H9 (cell line): ENCODE results near the gene CHMP4A. TPM values are rescaled to one million over a fixed set of nuclear protein-coding genes. Genes with fewer than 3 reads are reported as not detected.

ENCODE experiments used
- DNase-seq: peaks from one replicate; pipeline ENCODE4 v3.0.0-alpha.2; 2017
- H2AFZ ChIP-seq: one replicate; pipeline ENCODE4 v1.6.1; 2013; ENCODE audit warnings: mild to moderate bottlenecking, low read length, control low read depth, moderate library complexity
- H2AK5ac ChIP-seq: 2 replicates; pipeline ENCODE4 v1.6.1; 2013; ENCODE audit warnings: low read length, control low read depth, mixed read lengths; ENCODE audit not compliant: insufficient read length
- H2BK120ac ChIP-seq: one replicate; pipeline ENCODE4 v1.6.1; 2013; ENCODE audit warnings: low read depth, mild to moderate bottlenecking, low read length, control low read depth, inconsistent platforms; ENCODE audit not compliant: poor library complexity, severe bottlenecking
- H2BK12ac ChIP-seq: 2 replicates; pipeline ENCODE4 v1.6.1; 2013; ENCODE audit warnings: low read length, control low read depth, mixed read lengths, low read depth; ENCODE audit not compliant: insufficient read length
- H2BK15ac ChIP-seq: 2 replicates; pipeline ENCODE4 v1.6.1; 2013; ENCODE audit warnings: low read depth, low read length, control low read depth
- H2BK20ac ChIP-seq: one replicate; pipeline ENCODE4 v1.6.1; 2013; ENCODE audit warnings: low read depth, mild to moderate bottlenecking, low read length, control low read depth, inconsistent platforms; ENCODE audit not compliant: poor library complexity, severe bottlenecking
- H2BK5ac ChIP-seq: 2 replicates; pipeline ENCODE4 v1.6.1; 2013; ENCODE audit warnings: low read length, control low read depth, mixed read lengths; ENCODE audit not compliant: insufficient read length
- H3K14ac ChIP-seq: 2 replicates; pipeline ENCODE4 v1.6.1; 2013; ENCODE audit warnings: low read length, control low read depth; ENCODE audit not compliant: insufficient read depth
- H3K18ac ChIP-seq: 2 replicates; pipeline ENCODE4 v1.6.1; 2013; ENCODE audit warnings: low read depth, mild to moderate bottlenecking, mixed read lengths, low read length, control low read depth; ENCODE audit not compliant: insufficient read length
- H3K23ac ChIP-seq: 2 replicates; pipeline ENCODE4 v1.6.1; 2013; ENCODE audit warnings: low read length, control low read depth, mixed read lengths, low read depth; ENCODE audit not compliant: insufficient read length
- H3K23me2 ChIP-seq: 2 replicates; pipeline ENCODE4 v1.6.1; 2013; ENCODE audit warnings: low read depth, mild to moderate bottlenecking, mixed read lengths, low read length, control low read depth; ENCODE audit not compliant: insufficient read length, poor library complexity, severe bottlenecking
- H3K27ac ChIP-seq: 2 replicates; pipeline ENCODE4 v1.5.1; 2013; ENCODE audit warnings: low read length, control low read depth, mixed read lengths, low read depth; ENCODE audit not compliant: insufficient read length
- H3K27me3 ChIP-seq: 2 replicates; pipeline ENCODE4 v1.6.1; 2013; ENCODE audit warnings: low read length, control low read depth, inconsistent platforms; ENCODE audit not compliant: insufficient read depth
- H3K4ac ChIP-seq: 2 replicates; pipeline ENCODE4 v1.6.1; 2013; ENCODE audit warnings: low read depth, mild to moderate bottlenecking, control low read depth, inconsistent platforms, low read length, moderate library complexity
- H3K4me1 ChIP-seq: 2 replicates; pipeline ENCODE4 v1.6.1; 2013; ENCODE audit warnings: low read length, control low read depth, inconsistent platforms; ENCODE audit not compliant: insufficient read depth
- H3K4me2 ChIP-seq: 2 replicates; pipeline ENCODE4 v1.6.1; 2013; ENCODE audit warnings: low read length, control low read depth, mixed read lengths; ENCODE audit not compliant: insufficient read length, insufficient read depth
- H3K56ac ChIP-seq: 2 replicates; pipeline ENCODE4 v1.6.1; 2013; ENCODE audit warnings: low read depth, mild to moderate bottlenecking, mixed read lengths, low read length, control low read depth; ENCODE audit not compliant: insufficient read length
- H3K79me1 ChIP-seq: 2 replicates; pipeline ENCODE4 v1.6.1; 2013; ENCODE audit warnings: low read depth, mild to moderate bottlenecking, moderate library complexity, low read length, control low read depth, inconsistent platforms; ENCODE audit not compliant: insufficient read depth, poor library complexity, severe bottlenecking
- H3K79me2 ChIP-seq: 2 replicates; pipeline ENCODE4 v1.6.1; 2013; ENCODE audit warnings: low read length, control low read depth, inconsistent platforms; ENCODE audit not compliant: insufficient read depth
- H3K9ac ChIP-seq: 2 replicates; pipeline ENCODE4 v1.6.1; 2013; ENCODE audit warnings: low read length, control low read depth, mixed read lengths; ENCODE audit not compliant: insufficient read length; ENCODE audit errors: extremely low read depth
- H3K9me3 ChIP-seq: one replicate; pipeline ENCODE4 v1.6.1; 2013; ENCODE audit warnings: low read depth, low read length, inconsistent platforms; ENCODE audit not compliant: control insufficient read depth
- H3T11ph ChIP-seq: one replicate; pipeline ENCODE4 v1.6.1; 2013; ENCODE audit warnings: mild to moderate bottlenecking, low read length, control low read depth, inconsistent platforms
- H4K20me1 ChIP-seq: one replicate; pipeline ENCODE4 v1.6.1; 2013; ENCODE audit not compliant: control insufficient read depth, insufficient read length, insufficient read depth
- H4K5ac ChIP-seq: 2 replicates; pipeline ENCODE4 v1.6.1; 2013; ENCODE audit warnings: low read depth, mild to moderate bottlenecking, mixed read lengths, low read length, control low read depth; ENCODE audit not compliant: insufficient read length
- H4K8ac ChIP-seq: replicated peaks from 2 replicates; pipeline ENCODE4 v1.6.1; 2013; ENCODE audit warnings: low read length, control low read depth, mixed read lengths, low read depth; ENCODE audit not compliant: insufficient read length
- H4K91ac ChIP-seq: 2 replicates; pipeline ENCODE4 v1.6.1; 2013; ENCODE audit warnings: low read depth, mild to moderate bottlenecking, moderate library complexity, mixed read lengths, low read length, control low read depth; ENCODE audit not compliant: insufficient read length
- H3K27ac Mint-ChIP-seq, 3 experiments: 2 replicates in 2 of 3; 3 replicates in 1 of 3; pipeline ENCODE4 v1.8.0; 2020 to 2021; ENCODE audit warnings: mixed read lengths in 3 of 3, mild to moderate bottlenecking in 1 of 3, moderate library complexity in 1 of 3
- H3K27me3 Mint-ChIP-seq: 2 replicates; pipeline ENCODE4 v1.8.0; 2021; ENCODE audit warnings: low read depth, mild to moderate bottlenecking, moderate library complexity, mixed read lengths
- H3K36me3 Mint-ChIP-seq, 3 experiments: 2 replicates in 2 of 3; 3 replicates in 1 of 3; pipeline ENCODE4 v1.8.0; 2020 to 2021; ENCODE audit warnings: low read depth in 3 of 3, mixed read lengths in 3 of 3; ENCODE audit not compliant: insufficient read depth in 1 of 3
- H3K4me1 Mint-ChIP-seq, 2 experiments: 2 replicates each; pipeline ENCODE4 v1.8.0; 2020; ENCODE audit warnings: mixed read lengths in 2 of 2
- H3K4me3 Mint-ChIP-seq, 2 experiments: 2 replicates in 1 of 2; 3 replicates in 1 of 2; pipeline ENCODE4 v1.8.0; 2020 to 2021; ENCODE audit warnings: mild to moderate bottlenecking in 2 of 2, mixed read lengths in 2 of 2, moderate library complexity in 1 of 2
- H3K9me3 Mint-ChIP-seq, 2 experiments: 2 replicates in 1 of 2; 3 replicates in 1 of 2; pipeline ENCODE4 v1.8.0; 2020; ENCODE audit warnings: mild to moderate bottlenecking in 2 of 2, mixed read lengths in 2 of 2, moderate library complexity in 1 of 2
- WGBS: extraction: QIAGEN DNeasy Blood & Tissue Kit; methylation state at CpG from one replicate; pipeline ENCODE4 v1.1.7; 2013; ENCODE audit warnings: missing lambda C conversion rate, low lambda C conversion rate, mixed read lengths; ENCODE audit not compliant: insufficient read length; ENCODE audit errors: extremely low coverage; 5-methylcytosine and 5-hydroxymethylcytosine counted together
- total RNA-seq: library from RNA; stranded (reverse); gene quantifications from 2 replicates; pipeline ENCODE4 v1.2.1, GENCODE V29; 2021
- TF ChIP-seq, protein P1 (sequence below): fragments of 200-600 bp; sonication (generic); conservative IDR thresholded peaks from 3 replicates; pipeline ENCODE4 v1.8.0; 2021; ENCODE audit warnings: antibody characterized with exemption, mild to moderate bottlenecking

CHMP4A gene
- total RNA-seq, 1 experiment from 2014 or later: 46.2 TPM

DNA sequence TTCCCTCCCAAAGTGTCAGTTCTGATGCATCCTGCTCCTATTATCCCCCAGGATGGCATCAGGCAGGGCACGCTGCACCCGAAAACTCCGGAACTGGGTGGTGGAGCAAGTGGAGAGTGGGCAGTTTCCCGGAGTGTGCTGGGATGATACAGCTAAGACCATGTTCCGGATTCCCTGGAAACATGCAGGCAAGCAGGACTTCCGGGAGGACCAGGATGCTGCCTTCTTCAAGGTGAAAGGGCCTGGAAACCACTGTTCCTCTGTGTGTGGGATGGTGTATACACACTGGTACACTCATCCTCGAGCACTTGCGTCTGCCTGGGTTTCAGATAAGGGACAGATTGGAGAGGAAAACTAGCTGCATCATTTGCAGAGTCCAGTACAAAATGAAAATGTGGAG, 51.2 kb downstream of the CHMP4A start:
- H4K20me1 ChIP-seq: no peaks in the 10 kb centered on the region
- Mint-ChIP-seq H3K4me1 (peaks cover 11 to 13% of the 10 kb centered on the region in 2 experiments), H3K4me3 (peak overlapping the region; percentile 61 to 80; a peak in 4 of 5 replicates), H3K36me3 (peaks cover 16 to 63% (median 49%) of the 10 kb centered on the region in 3 experiments), H3K9me3 (no peaks in the 10 kb centered on the region), H3K27ac (peak overlapping the region; percentile 33 to 86 (median 57); a peak in 4 of 7 replicates), H3K27me3 (no peaks in the 10 kb centered on the region; the same call in 1 of the 2 replicates)
- no peak overlapping the region for H3K14ac ChIP-seq
- H3T11ph ChIP-seq: no peak overlapping the region
- WGBS: no CpG with 5 or more reads among the region's 8 CpGs
- no peak overlapping the region for H2AK5ac ChIP-seq
- H3K27ac ChIP-seq: no peak overlapping the region
- TF ChIP-seq, protein P1, sequence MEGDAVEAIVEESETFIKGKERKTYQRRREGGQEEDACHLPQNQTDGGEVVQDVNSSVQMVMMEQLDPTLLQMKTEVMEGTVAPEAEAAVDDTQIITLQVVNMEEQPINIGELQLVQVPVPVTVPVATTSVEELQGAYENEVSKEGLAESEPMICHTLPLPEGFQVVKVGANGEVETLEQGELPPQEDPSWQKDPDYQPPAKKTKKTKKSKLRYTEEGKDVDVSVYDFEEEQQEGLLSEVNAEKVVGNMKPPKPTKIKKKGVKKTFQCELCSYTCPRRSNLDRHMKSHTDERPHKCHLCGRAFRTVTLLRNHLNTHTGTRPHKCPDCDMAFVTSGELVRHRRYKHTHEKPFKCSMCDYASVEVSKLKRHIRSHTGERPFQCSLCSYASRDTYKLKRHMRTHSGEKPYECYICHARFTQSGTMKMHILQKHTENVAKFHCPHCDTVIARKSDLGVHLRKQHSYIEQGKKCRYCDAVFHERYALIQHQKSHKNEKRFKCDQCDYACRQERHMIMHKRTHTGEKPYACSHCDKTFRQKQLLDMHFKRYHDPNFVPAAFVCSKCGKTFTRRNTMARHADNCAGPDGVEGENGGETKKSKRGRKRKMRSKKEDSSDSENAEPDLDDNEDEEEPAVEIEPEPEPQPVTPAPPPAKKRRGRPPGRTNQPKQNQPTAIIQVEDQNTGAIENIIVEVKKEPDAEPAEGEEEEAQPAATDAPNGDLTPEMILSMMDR: no peak
- no peak overlapping the region for H3K4ac ChIP-seq
- no peaks in the 10 kb centered on the region for H3K4me1 ChIP-seq
- no peaks in the 10 kb centered on the region for H3K79me2 ChIP-seq
- no peak overlapping the region for H4K91ac ChIP-seq
- no peak overlapping the region for H2BK120ac ChIP-seq
- H2BK12ac ChIP-seq: no peak overlapping the region
- no peak overlapping the region for H2BK5ac ChIP-seq
- H3K18ac ChIP-seq: no peak overlapping the region
- H3K23ac ChIP-seq: no peak overlapping the region
- no peak overlapping the region for H3K56ac ChIP-seq
- no peaks in the 10 kb centered on the region for H3K79me1 ChIP-seq
- no peak overlapping the region for H2AFZ ChIP-seq
- no peak overlapping the region for H3K9ac ChIP-seq
- no peak overlapping the region for H2BK20ac ChIP-seq
- no peak overlapping the region for H3K4me2 ChIP-seq
- H3K27me3 ChIP-seq: no peaks in the 10 kb centered on the region
- no peaks in the 10 kb centered on the region for H3K9me3 ChIP-seq
- no peaks in the 10 kb centered on the region for H3K23me2 ChIP-seq
- no peak overlapping the region for H2BK15ac ChIP-seq
- DNase-seq: no peak
- no peak overlapping the region for H4K5ac ChIP-seq
- no peak overlapping the region for H4K8ac ChIP-seq
